HG02763 (cell line): Measurements from ENCODE around the gene CMTM2.

Experiments
- ATAC-seq: cut with Tn5 transposase; IDR thresholded peaks from one replicate; pipeline ENCODE4 v1.9.1; 2021; ENCODE audit warnings: mild to moderate bottlenecking, moderate library complexity; ENCODE audit not compliant: unreplicated experiment

Gene CMTM2

GRCh38 chr16:66578651-66579531, at the start of gene CMTM2:
Gene CMTM2, plus strand, starts transcription at chr16:66579463. Its CDS starts 145 bp downstream, at chr16:66579608.
- no peak for ATAC-seq

- no peak for ATAC-seq
Measured at GRCh38 chr16:66529475-66529874, 49.8 kb upstream of the CMTM2 start.

- no peak for ATAC-seq
Measured at GRCh38 chr16:66534376-66534799, 44.9 kb upstream of the CMTM2 start.

- no peak for ATAC-seq
Measured at GRCh38 chr16:66536525-66536924, 42.7 kb upstream of the CMTM2 start.

GRCh38 chr16:66537236-66537635, 42.0 kb upstream of the CMTM2 start:
- no peak for ATAC-seq

- no peak for ATAC-seq
Measured at GRCh38 chr16:66538910-66539309, 40.4 kb upstream of the CMTM2 start.

- peak; percentile 72 for ATAC-seq
Measured at GRCh38 chr16:66539623-66540469, 39.4 kb upstream of the CMTM2 start.

GRCh38 chr16:66541388-66542355, 37.6 kb upstream of the CMTM2 start:
- no peak for ATAC-seq

- ATAC-seq, result no peak
Measured at GRCh38 chr16:66542396-66542795, 36.9 kb upstream of the CMTM2 start.

GRCh38 chr16:66543541-66543940, 35.7 kb upstream of the CMTM2 start:
- no peak for ATAC-seq

- ATAC-seq, result no peak
Measured at GRCh38 chr16:66544016-66544757, 35.1 kb upstream of the CMTM2 start.

- ATAC-seq, result no peak
Measured at GRCh38 chr16:66547101-66547989, 31.9 kb upstream of the CMTM2 start.

- ATAC-seq, result no peak
Measured at GRCh38 chr16:66548068-66548467, 31.2 kb upstream of the CMTM2 start.

GRCh38 chr16:66548868-66549267, 30.4 kb upstream of the CMTM2 start:
- no peak for ATAC-seq

GRCh38 chr16:66549284-66550131, 29.8 kb upstream of the CMTM2 start, which contains the start of gene TK2:
Gene TK2, minus strand, starts transcription at chr16:66550122. Its CDS starts 61 bp downstream, at chr16:66550061.
- peak; percentile 27 for ATAC-seq

GRCh38 chr16:66551348-66551759, 27.9 kb upstream of the CMTM2 start:
- ATAC-seq, result no peak

- ATAC-seq, result no peak
Measured at GRCh38 chr16:66551788-66552285, 27.4 kb upstream of the CMTM2 start.
